ENCODE data around the gene WBP2NL.
"Not testable (repeated sequence)": the region's sequence is repeated elsewhere in the genome, so short reads cannot be mapped to it uniquely, and the experiment has no call there.

Gene WBP2NL, protein sequence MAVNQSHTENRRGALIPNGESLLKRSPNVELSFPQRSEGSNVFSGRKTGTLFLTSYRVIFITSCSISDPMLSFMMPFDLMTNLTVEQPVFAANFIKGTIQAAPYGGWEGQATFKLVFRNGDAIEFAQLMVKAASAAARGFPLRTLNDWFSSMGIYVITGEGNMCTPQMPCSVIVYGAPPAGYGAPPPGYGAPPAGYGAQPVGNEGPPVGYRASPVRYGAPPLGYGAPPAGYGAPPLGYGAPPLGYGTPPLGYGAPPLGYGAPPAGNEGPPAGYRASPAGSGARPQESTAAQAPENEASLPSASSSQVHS

DNA sequence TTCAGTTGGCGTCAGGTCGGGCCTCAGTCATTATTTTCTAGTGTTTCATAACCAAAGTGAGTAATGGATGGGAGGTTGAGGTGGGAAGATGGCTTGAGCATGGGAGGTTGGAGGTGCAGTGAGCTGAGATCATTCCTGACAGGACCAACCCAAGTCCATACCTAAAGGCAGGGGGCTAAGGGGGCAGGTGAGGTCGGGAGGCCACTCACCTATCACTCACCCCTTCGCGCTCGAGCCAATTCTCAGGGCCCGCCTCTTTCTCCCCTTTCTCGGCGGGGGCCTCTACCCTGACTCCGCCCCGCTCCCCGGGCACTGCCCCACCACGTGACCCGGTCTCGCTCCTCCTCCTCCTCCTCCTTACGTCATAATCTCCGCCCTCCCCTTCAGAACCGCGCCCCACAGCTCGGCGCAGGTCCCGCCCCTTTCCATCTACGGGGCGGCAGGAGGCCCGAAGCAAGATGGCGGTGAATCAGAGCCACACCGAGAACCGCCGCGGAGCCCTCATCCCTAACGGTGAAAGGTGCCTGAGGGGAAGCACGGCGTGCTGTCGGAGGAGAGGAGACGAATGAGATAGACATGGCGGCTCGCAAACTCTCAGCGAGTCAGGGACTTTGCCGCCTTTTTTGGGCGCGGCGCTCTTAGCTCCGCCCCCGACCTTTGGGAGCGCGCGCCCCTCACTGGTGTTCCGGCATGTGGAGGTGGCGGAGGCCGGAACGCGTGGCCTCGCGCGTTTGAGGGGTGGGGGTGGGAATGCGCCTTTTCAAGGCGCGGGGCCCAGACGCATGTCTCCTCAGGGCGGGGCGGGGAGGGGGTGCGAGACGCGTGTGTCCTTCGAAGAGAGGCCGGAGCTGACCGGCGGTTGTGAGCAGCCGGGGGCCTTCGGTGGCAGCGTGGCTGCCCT, at the start of gene WBP2NL:
Gene WBP2NL (plus strand): TSS at position 428 of the 901 bp plus-strand sequence. CDS start 31 bp downstream, at position 459.
- peak; percentile 85 for DNase-seq (ENCODE audit: low read depth)

DNA sequence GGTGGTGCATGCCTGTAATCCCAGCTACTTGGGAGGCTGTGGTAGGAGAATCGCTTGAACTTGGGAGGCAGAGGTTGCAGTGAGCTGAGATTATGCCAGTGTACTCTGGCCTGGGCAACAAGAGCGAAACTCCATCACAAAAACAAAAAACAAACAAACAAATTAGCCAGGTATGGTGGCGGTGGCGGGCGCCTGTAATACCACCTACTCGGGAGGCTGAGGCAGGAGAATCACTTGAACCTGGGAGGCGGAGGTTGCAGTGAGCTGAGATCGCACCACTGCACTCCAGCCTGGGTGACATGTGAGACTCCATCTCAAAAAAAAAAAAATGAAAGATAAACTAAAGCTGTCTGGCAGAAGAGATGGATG, 49.7 kb upstream of the WBP2NL start:
- not testable (repeated sequence) for DNase-seq (ENCODE audit: low read depth)

DNA sequence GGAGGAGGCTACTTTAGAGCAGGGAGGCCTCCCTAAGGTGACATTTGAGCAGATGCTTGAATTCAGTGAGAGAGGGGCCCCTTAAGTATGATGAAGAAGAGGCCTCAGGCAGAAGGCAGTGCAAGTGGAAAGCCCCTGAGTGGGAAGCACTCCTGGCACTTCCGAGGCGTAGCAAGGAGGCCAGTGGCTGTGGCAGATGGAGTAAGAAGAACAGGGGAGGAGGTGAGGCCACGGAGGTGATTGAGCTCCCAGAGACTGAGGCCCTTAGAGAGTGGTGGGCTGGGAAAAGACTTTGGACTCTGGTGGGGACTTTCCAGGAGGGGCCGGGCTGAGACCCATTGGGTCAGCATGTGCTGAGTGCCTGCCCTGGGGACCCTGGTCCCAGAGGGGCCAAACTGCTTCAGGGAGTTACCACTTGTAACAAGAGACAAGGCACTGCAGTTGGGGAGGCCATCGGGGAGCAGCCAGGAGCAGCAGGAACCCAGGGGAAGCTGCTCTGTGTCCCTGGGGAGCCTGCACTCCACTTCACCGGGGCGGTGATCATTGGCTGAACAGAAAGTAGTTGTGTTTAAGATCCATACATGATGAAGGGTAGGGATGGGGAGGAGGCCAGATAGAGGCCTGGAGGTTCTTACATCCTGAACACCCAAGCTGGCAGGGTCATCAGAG, 49.2 kb upstream of the WBP2NL start:
- no peak for DNase-seq (ENCODE audit: low read depth)

DNA sequence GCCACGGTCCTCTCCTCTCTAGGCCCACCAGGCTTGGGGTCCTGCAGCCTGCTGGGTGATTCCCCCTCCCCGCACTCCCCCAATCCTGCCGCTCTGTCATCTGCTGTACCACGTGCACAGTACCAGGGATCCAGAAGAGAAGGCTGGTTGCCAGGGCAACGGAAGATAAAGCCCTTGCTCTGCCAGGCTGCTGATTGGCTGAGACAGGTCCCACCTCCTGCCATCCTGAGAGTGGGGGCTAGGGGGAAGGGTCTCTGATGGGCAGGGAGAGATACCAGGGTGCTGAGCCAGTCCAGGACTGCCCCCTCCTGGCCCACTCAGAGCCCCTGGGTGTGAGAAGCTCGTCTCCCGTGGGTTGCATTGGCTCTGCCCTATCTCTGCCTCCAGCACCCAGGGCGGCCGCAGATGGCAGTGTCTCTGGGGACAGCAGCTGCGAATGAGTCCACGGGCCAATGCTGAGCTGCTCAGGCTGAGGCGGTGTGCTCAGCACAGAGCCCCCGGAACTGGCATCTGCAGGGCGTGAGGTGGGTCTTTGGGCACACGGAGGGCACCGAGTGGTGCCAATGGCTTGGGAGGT, 46.6 kb upstream of the WBP2NL start, which contains the start of gene SMIM45:
Gene SMIM45 (plus strand): TSS at position 253 of the 577 bp plus-strand sequence.
- DNase-seq (ENCODE audit: low read depth), result no peak

DNA sequence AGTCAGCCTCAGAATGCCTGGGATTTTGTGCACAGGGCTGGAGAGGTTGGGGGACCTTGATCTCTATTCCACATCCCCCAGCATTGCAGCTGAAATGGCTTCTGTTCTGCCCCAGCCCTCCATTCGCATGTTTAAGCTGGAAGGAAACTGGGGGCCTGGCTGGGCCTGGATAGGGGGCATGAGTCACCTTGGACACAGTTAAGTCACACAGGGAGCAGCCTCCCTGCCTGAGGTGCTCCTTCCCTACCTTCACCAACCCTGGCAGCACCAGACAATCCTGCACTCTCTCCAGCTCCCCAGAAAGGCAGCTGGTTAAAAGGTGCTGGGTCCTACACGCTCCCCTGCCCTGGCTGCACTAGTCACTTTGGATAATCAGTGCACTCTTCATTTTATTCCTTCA, 45.9 kb upstream of the WBP2NL start:
- no peak for DNase-seq (ENCODE audit: low read depth)

DNA sequence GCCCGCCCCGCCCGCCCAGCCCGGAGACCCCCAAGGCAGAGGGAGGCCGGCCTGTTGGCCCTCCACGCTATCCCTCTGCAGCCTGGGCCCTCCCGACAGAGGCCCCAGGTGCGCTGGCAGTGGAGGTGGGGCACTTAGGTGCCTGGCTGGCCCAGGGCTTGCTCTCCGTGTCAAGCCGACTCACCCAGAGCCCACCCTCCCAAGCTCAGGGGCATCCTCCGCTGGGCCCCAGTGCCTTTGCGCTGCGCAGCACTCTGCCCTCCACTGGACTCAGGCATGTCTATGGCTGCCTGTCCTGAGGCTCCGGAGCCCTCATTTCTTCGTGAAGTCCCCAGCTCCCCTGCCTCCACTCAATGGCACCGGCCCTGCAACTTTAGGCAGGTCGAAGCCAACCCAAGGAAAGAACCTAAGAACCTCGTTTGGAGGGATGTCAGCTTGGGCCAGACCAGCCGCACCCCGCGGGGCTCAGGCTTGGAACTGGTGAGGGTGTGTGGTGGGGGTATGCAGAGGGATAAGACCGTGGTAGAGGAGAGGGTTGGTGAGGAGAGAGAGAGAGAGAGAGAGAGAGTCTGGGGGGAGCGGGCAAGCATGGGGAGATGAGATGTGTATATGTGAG, 40.5 kb upstream of the WBP2NL start:
- no peak for DNase-seq (ENCODE audit: low read depth)

DNA sequence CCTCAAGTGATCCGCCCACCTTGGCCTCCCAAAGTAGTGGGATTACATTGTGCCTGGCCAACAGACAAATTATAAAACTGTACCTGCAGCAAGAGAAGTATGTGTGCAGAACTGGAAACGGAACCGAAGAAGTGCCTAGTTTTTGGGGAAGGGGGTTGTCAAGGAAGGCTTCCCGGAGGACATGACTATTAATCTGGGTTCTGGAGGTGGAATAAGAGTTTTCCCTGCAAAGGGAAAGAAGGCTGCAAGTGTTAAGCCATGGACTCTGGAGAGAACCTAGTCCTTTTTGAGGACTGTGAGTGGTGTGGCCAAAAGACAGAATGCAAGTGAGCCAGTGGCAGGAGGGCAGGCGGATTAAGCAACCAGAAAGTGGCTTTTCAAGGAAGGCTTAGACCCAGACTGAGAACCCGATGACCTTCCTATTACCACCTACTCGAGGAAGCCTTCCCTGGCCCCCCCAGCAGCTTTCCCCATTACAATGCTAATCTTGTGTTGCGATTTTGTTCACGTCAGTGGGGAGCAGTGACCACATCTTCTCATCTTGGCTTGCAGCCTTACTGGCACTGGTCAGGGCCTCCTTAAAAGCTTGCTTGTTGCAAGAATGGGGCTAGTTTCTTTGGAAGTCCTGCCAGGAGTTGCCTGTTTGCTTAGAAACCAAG, 35.0 kb upstream of the WBP2NL start:
- DNase-seq (ENCODE audit: low read depth), result no peak

DNA sequence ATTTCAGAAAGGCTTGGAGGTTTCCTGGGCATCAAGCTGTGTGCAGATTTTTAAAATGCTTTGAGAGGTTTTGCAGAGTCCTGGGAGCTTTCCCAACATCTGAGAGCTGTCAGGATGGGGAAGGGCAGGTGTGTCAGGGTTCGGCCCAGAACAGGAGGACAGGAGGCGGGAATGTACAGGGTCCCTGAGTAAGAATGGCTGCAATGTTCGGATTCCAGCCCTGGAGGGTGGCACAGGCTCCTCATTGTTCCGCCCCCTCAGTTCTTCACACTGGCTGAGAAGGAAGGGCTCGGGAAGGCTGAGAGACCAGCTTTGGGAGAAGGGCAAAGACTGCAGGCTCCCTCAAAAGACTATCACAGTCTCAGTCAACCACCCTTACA, 34.5 kb upstream of the WBP2NL start:
- DNase-seq (ENCODE audit: low read depth), result no peak

DNA sequence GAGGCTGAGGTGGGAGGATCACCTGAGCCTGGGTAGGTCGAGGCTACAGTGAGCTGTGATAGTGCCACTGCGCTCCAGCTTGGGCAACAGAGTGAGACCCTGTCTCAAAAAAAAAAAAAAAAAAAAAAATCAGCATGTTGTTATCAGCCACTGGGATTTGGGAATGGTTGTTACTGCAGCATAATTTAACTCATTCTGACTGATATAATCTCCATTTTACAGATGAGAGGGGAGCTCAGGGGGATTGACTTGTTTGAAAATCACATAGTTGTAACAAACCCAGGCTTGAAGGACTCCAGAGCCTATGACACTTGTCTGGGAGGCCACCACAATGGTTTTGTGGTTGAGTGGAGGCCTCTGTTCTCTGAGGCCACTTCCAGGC, 32.4 kb upstream of the WBP2NL start:
- DNase-seq (ENCODE audit: low read depth), result no peak

DNA sequence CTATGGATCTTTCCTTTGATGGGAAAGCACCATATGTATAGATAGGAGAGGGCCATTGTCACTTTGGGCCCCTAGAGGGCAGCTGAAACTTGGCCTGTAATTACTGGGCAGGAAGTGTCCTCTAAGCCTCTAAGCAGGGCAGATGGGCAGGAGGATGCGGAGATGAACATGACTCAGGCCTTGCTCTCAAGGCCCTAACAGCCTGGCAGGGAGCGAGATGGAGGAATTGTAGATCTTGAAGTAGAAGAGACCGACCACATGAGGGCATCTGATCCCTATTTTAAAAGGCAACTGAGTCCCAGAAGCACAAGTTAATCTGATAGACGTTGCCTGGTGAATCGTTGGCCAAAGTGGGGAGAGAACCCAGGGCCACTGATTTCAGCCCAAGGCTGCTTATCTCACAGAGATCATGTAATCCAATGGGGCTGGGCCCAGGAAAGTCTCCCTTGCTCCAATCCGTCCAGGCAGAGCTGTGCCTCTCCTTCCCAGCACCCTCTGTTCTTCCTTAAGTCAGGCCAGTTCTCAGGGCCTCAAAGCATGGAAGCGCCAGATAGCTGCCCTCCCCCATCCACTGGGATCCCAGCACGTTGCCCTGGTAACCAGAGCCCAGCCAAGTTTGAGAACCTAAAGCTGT, 31.9 kb upstream of the WBP2NL start:
- peak; percentile 19 for DNase-seq (ENCODE audit: low read depth)

DNA sequence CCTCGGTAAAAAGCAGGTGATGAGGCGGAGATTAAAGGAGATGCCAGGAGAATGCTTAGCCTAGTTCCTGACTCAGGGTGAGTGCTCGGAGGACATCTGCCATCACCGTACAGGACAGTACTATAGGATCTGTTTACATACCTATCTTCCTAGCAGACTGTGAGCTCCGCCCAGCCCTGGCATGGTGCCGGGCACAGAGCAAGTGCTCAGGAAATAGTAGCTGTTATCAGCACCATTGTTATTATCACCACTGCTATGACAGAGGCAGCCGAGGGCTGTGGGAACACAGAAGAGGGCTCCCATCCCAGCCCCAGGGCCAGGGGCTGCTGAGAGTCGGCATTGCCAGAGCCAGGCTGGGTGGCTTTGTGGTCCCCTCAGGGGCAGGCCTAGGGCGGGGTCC, 30.0 kb upstream of the WBP2NL start:
- DNase-seq (ENCODE audit: low read depth), result no peak

DNA sequence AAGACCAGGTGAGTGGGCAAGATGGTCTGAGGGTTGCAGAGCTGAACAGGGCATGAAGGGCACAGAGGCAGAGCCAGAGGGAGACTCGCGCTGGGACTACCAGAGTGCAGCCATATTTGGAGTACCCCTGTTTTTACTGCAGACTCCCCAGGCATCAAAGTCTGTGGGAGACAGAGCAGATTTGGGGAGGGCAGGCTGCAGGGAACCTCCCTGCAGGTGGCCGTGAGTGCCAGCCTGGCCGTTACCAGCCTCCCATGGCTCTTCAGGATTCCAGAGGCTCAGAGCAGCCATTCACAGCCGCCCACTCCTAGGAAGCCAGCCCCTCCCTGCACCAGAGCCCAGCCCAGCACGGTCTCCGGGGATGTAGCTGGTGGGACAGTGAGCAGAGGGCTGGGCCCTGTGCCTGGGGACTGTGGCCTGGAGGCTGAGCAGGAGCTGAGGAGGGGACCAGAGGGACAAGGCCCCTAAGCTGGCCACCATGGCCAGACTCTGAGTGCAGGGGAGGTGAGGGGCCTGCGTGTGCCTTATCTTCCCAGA, 29.4 kb upstream of the WBP2NL start, which contains the start of gene SEPTIN3:
Gene SEPTIN3 (plus strand): TSS at position 334 of the 537 bp plus-strand sequence. CDS start 2,050 bp downstream, outside the sequence.
- no peak for DNase-seq (ENCODE audit: low read depth)

DNA sequence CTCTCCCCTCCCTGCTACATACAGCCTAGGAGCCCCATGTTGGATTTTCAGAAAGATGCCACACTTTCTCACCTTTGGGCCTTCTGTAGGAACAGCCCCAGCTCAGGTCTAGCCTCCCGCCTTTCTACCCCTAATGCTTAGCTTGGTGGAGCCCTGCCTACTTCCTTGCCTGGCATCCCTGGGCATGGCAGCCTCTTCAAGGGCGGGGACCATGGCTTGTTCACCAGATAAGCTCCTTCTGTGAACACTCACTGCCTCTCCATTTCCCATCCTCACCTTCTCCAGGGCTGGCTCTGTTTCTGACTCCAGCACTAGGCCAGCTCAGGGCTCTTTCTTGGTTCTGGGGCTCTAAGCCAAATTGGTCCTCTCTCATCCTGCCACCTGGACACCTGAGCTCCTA, 28.0 kb upstream of the WBP2NL start:
- no peak for DNase-seq (ENCODE audit: low read depth)

DNA sequence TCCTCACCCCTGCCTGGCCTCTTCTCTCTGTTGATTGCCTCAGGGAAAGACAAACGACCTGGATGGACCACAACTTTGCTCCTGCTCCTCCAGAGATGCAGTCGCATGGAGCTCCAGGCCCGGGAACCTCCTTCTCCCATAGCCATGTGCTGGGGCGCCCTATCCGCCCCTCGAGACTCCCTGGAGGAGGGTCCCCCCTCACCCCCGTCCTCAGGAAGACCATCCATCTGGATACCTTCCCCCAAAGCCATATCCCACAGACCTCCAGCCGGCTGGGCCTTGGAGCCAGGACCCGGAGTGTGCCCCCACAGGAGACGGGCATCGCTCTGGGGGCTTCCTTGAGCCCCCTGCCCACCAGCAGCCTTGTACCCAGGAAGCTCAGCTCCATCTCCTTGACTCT, 27.2 kb upstream of the WBP2NL start:
- no peak for DNase-seq (ENCODE audit: low read depth)

DNA sequence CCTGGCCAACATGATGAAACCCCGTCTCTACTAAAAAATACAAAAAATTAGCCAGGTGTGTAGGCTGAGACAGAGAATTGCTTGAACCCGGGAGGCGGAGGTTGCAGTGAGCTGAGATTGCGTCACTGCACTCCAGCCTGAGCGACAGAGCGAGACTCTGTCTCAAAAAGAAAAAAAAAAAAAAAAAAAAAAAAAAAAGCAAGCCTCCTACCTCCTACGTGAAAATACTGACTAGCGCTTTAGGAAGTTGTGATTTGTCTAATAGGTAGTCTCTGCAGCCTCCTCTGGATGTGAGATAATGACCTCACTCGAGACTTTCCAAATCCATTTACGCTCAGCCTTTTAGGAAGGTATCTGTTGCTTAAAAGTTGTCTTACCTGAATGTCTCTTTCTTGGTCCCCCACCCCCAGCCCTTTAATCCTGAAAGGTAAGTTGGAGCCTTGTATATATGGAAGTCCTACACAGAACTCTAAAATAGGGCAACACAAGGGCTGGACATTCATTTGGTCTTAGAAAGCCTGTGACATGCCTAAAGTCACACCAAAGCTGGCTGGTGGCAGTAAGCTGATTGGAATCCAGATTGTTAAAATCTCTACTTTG, 23.8 kb upstream of the WBP2NL start:
- no peak for DNase-seq (ENCODE audit: low read depth)

DNA sequence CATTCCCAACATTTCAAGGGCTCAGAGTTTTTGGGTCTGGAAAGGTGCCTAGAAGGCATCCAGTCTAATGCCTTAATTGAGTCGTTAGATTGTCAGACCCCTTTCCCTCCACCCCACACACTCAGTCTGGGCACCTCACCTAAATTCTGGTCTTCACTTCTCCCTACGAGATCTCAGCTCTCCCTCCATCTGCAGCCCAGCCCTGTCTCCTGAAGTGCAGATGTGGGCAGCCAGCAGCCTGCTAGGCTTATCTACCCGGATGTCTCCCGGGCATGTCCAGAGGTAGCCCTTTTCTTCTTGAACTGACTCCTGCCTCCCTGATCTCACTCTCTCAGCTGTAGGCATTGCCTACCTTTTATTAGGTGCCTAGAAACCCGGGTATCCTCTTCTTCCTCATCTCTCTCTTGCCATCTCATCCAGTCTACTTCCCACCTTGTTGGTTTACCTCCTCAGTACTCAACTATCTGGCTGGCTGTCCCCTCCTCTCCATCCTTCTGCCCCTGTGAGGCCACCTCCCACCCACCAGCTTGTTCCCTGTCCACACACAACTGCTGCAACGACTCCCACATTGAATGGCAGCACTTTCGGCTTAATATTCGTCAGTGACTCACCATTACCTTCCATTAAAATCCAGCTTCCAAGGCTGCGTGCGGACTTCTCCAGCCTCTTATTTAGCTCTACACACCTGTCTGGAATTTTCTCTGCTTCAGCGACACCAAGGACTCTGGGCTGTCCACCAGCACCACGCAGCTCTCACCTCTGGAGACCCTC, 23.1 kb upstream of the WBP2NL start:
- DNase-seq (ENCODE audit: low read depth), result no peak

DNA sequence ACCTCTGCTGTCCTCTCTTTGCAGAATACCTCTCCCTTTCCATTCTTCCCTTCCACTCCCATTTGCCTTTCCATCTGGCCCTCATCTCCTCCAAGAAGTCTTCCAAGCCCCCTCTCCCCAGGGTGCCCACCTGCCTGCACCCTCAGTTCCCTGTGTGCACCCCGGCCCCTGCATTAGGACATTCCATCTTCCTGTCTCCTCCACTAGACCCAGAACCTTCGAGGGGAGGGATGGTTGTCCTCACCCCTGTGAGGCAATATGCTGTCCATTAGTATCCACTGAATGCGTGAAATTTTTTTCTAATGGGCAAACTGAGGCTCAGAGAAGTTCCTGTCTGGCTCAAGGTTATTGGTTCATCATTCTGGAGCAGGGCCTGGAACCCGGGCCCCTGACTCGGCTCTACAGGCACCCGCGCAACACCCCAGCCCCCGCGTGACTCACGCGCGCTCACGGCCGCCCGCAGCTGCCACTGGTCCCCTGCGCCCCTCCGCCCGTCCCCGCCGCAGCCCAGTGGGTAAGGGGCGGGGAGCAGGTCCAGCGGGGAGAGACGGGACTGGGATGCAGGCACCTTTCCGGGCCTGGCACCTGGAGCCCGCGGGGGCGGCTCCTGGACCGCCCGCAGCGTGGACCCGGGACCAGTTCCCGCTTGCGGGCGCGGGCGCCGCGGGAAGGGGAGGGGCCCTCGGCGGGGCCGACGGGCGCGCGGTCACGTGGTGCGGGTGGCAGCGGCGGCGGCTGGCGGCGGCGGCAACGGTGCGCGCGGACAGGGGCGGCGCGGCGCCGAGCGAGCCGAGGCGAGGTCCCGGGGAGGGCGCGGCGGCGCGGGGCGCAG, 22.3 kb upstream of the WBP2NL start:
- peak; percentile 24 for DNase-seq (ENCODE audit: low read depth)

DNA sequence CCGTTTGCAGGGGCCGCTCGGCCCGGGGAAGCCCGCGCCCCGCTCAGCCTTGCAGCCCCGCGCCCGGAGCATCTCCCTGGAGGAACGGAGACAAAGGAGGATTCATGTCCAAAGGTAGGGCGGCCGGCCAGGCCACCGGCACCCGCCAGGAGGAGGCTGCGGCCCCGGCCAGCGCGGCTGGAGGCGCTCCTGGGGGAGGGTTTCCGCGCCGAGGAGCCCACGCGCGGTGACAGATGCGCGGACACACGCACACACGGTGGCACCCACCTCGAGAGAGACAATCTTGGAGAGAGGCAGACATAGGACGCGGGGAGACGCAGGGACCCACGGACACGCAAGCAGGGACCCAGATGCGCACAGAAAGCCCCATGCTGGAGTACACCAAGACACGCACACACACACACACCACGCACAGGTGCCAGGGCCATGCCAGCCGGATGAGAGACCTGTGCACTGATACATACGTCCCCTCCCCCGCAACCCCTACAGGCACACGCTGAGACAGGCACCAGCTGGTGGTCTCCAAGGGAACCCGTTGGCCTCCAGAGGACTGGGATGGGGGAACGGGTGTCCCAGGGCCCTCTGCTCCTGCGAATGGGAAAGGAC, 21.5 kb upstream of the WBP2NL start:
- DNase-seq (ENCODE audit: low read depth), result no peak

Measured in activated T-cell treated with anti-CD3 and anti-CD28 coated beads for 24 hours (primary cell).